Measurements from ENCODE around the gene TTLL10.

DNA sequence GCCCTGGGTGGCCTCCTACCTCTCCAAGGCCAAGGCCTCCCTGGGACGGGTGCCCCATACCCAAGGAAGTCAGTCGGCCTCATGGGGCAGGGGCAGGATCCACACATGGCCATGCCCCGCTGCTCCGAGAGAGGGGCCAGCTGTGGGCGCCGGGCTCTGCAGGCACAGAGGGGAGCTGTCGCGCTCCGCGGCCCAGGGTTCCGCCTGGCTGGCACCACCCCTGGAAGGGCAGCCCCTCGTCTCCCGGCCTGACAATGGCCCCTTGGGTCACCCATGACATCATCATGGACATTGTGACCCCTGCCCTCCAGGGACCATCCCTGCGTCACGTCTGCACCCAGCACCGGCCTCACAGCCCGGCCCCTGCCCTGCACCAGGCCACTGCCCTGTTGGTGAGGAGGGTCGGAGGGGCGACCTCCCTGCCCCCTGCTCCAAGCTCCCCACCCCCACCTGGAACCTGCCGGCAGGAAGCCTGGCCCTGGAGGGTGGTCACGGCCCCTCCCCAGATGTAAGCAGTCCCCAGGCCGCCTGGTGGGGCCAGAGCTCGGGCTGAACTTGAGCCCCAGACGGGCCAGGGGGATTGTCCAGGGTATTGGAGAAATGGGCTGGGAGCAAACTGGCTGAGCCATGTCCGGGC, 5.8 kb downstream of the TTLL10 start:
- no peak for TF ChIP-seq POLR2A (IDR thresholded peaks at IDR 0.05)
- TF ChIP-seq POLR2AphosphoS5 (IDR thresholded peaks at IDR 0.05; ENCODE audit: insufficient read depth in 1 of 2, low read depth in 1 of 2), result no peak
- TF ChIP-seq, protein P1, sequence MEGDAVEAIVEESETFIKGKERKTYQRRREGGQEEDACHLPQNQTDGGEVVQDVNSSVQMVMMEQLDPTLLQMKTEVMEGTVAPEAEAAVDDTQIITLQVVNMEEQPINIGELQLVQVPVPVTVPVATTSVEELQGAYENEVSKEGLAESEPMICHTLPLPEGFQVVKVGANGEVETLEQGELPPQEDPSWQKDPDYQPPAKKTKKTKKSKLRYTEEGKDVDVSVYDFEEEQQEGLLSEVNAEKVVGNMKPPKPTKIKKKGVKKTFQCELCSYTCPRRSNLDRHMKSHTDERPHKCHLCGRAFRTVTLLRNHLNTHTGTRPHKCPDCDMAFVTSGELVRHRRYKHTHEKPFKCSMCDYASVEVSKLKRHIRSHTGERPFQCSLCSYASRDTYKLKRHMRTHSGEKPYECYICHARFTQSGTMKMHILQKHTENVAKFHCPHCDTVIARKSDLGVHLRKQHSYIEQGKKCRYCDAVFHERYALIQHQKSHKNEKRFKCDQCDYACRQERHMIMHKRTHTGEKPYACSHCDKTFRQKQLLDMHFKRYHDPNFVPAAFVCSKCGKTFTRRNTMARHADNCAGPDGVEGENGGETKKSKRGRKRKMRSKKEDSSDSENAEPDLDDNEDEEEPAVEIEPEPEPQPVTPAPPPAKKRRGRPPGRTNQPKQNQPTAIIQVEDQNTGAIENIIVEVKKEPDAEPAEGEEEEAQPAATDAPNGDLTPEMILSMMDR (IDR thresholded peaks at IDR 0.05), result no peak

Data from vagina (tissue), 2 donors.